ENCODE data around the gene WDFY4. TPM values are rescaled to one million over a fixed set of nuclear protein-coding genes. Genes with fewer than 3 reads are reported as not detected.

WDFY4 gene
- total RNA-seq, 2 donors from 2014 or later: 0.09 to 0.25 TPM

DNA sequence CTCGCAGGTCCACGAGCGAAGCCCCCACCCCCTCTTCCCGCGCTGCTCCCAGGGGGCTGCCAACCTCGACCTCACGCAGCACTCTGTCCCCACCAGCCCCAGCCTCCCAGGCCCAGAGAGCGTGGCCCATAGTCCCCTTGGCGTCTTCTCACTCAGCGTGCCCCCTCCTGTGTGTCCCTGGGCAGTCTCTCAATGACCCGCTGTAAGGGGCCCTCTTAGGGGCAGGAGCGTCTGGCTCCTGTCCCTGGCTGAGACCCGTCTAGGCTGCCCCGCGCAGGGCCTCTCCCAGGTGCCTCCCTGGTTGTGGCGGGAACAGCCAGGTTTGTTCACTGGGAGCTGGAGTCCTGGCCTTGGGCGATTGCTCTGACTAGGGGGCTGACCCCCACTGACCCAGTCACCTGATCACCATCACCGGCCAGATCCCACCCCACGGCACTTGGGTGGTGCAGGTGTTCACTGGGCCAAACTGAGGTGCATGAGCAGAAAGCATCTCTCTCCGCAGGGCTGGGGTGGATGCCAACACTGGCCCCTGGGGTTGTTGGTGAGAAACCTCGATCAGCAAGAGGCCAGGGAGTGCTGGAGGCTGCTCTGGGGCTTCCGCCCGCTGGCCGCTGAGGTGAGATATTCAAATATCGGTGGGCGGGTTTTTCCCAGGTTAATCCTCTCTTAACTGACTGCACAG, 12.6 kb upstream of the WDFY4 start:
- Mint-ChIP-seq H3K27ac (no peak overlapping the region), H3K36me3 (no peaks in the 10 kb centered on the region), H3K9me3 (no peaks in the 10 kb centered on the region)
- DNase-seq (ENCODE audit: low spot score in 2 of 2) (no peak), ATAC-seq (no peak)

DNA sequence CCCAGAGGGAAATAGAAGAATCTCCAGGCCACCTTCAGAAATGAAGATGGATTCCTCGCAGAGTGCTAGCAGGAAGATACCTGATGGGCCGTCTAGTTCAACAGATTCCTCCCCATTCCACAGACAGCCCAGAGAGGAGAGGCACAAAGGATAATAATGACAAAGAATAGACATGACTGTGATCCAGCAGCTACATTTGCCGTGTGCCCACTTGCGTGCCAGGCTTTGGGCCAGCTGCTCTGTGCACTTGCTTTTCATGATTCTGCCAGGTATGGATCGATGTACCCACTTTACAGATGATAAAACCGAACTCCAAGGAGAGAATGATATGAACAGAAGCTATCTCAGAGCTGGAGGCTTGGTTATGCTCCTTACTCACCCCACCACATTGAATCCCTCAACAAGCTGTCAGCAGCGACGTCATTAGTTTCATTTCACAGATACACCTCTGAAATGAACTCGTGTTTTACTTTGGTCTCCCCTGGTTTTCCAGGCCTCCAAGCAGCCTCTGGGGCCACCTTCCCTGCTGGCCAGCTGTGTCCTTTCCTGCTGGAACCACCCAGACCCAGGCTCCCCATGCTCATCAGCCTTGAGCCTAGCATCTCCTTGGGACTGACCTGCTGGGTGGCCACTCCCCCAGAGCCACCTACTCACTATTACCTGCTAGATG, 11.9 kb upstream of the WDFY4 start:
- H3K36me3 Mint-ChIP-seq: no peaks in the 10 kb centered on the region
- peaks cover under 1% of the 10 kb centered on the region in 2 donors for H3K9me3 Mint-ChIP-seq
- ATAC-seq (no peak), DNase-seq (ENCODE audit: low spot score in 2 of 2) (no peak)
- no peak overlapping the region for H3K27ac Mint-ChIP-seq

DNA sequence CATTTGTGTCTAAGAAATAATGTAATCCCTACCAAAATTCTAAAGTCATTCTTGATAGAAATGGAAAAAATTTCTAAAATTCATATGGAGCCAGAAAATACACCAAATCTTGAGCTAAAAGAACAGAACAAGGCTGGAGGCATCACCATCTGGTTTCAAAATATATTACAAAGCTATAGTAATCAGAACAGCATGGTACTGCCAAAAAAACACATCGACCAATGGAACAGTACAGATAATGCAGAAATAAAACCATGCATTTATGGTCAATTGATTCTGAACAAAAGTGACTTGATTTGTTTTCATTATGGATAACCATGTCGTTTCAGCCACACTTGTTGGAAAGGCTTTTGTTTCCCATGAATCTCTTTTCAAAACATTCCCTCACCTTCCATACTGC, 7.0 kb upstream of the WDFY4 start:
- no peak for ATAC-seq
- Mint-ChIP-seq H3K36me3 (no peaks in the 10 kb centered on the region), H3K9me3 (peaks cover 4% of the 10 kb centered on the region in 2 donors), H3K27ac (no peak overlapping the region)
- DNase-seq (ENCODE audit: low spot score in 2 of 2): no peak

DNA sequence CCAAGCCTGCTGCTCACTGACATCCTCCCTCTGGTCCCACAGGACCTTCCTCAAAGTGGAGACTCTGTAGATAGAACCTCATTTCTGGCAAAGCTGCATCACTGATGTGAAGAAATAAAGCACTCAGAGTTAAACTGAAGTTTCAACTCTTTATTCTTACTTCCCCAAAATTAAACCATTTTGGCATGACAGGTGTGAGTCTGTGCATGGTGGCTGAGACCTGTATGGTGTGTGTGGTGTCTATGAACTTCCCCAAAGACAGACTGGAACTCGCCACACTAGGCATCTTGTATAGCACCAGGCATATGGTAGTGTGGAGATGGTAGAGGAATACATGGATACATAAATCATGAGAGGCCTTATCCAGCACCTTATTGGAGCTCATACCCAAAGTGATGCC, 6.6 kb upstream of the WDFY4 start:
- ATAC-seq (no peak), DNase-seq (ENCODE audit: low spot score in 2 of 2) (no peak)
- Mint-ChIP-seq H3K27ac (no peak overlapping the region), H3K36me3 (no peaks in the 10 kb centered on the region), H3K9me3 (peaks cover 4% of the 10 kb centered on the region in 2 donors)

DNA sequence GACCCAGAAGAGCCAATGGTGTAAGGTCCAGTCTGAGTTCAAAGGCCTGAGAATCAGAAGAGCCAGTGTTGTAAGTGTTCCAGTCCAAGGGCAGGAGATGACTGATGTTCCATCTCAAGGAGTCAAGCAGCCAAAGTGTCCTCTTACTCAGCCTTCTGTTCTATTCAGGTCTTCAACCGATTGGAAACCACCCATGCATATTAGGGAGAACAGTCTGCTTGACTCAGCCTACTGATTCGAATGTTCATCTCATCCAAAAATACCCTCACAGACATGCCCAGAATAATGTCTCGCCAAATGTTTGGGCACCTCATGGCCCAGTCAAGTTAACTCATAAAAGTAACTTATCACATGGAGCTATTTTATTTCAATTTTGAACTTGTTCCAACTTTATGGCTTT, 2.9 kb upstream of the WDFY4 start:
- no peak for DNase-seq (ENCODE audit: low spot score in 2 of 2)
- no peaks in the 10 kb centered on the region for H3K36me3 Mint-ChIP-seq
- H3K27ac Mint-ChIP-seq: no peak overlapping the region
- no peak for ATAC-seq
- H3K9me3 Mint-ChIP-seq: peaks cover 4% of the 10 kb centered on the region in 2 donors

DNA sequence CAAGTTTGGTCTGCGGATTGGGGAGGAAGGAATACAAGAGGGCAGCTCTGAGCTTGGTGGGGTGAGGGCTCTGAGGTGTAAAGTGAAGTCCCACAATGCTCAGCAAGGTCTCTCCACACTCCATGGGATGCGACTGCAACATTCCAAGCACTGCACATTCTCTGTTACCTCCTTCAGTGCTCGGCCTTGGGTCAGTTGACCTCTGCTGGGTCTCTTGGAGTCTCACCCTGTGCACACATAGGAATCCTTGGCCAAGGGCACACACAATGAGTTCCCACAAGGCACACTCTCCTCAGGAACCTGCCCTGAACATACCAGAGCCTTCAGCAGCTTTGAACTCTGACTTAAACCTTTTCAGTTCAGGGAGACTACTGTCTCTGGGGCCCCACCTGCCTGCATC, 2.4 kb upstream of the WDFY4 start:
- Mint-ChIP-seq H3K36me3 (no peaks in the 10 kb centered on the region), H3K9me3 (peaks cover 4% of the 10 kb centered on the region in 2 donors)
- no peak for ATAC-seq

DNA sequence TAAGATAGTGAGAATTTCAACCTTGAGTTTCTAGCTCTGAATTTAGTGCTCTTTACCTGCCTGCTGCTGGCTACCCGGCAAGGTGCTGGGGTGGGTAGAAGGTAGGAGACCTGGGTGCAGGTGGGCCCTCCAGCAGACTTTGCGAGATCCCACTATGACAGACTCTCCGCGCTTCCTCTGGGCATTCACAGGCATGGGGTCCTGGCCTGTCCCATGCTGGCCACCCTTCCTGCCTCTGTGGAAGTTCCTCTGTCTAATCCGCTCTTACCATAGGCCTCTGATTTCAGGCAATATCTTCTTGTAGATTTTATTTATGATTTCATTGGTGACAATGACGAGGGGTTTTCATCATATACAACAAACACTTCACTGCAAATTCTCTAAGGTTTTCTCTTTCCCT, 1.2 kb upstream of the WDFY4 start:
- no peak for DNase-seq (ENCODE audit: low spot score in 2 of 2)
- Mint-ChIP-seq H3K27ac (no peak overlapping the region), H3K9me3 (no peaks in the 10 kb centered on the region), H3K36me3 (no peaks in the 10 kb centered on the region)
- no peak for ATAC-seq

More for the DNA sequence above, 2.4 kb upstream of the WDFY4 start:
- no peak for DNase-seq (ENCODE audit: low spot score in 2 of 2)
- H3K27ac Mint-ChIP-seq: no peak overlapping the region

DNA sequence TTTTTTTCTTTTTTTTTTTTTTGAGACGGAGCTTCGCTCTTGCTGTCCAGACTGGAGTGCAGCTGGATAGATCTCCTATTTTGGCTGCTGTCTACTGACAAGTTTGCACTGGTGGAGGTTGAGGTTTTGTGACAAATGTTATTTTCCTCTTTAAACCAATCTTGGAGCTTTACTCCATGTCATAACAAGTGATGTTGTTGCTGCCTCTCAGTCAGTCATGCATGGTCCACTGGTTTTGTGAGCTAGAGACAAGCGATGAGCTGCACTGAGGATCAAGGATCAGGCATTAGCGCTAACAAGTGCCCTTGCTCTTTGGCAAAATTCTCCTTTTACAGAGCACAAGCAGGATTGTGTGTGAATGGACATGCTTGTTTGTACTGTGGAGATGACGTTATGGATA, 805 bp upstream of the WDFY4 start:
- ATAC-seq (no peak), DNase-seq (ENCODE audit: low spot score in 2 of 2) (no peak)
- no peaks in the 10 kb centered on the region for H3K9me3 Mint-ChIP-seq
- H3K27ac Mint-ChIP-seq: no peak overlapping the region
- no peaks in the 10 kb centered on the region for H3K36me3 Mint-ChIP-seq

DNA sequence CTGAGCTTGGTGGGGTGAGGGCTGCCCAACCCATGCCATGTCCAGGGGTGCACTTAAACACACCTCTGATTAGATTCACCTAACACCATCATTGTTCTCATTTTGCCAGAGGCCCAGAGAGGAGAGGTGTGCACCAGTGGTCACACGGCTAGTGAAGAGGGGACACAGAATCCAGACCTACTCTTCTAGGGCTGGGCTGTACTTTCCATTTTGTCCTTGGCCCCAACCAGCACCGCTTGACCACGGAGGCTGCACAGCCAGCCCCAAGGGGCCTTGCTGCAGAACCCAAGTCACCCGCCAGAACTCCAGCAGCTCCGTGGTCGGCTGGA, 246 bp upstream of the WDFY4 start:
- H3K9me3 Mint-ChIP-seq: no peaks in the 10 kb centered on the region
- H3K27ac Mint-ChIP-seq: no peak overlapping the region
- no peak for ATAC-seq
- no peak for DNase-seq (ENCODE audit: low spot score in 2 of 2)
- no peaks in the 10 kb centered on the region for H3K36me3 Mint-ChIP-seq

DNA sequence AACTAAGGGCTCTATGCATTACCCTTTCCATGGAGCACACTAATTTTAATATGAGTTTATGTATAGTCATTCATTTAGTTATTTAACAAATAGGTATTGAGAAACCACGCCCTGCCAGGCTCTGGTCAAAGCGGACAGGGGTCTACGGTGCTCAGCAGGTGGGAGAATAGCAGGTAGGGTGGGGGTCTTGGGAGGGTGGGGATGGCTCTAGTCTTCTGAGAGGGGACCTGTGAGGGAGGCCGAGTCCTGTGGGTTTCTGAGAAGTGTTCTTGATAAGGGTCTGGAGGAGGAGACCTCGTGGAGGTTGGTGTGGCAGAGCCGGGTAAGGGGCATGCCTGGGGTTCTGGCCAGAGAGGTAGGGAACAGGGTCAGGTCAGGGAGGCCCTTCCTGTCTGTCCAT, 1.1 kb downstream of the WDFY4 start:
- Mint-ChIP-seq H3K9me3 (no peaks in the 10 kb centered on the region), H3K27ac (no peak overlapping the region), H3K36me3 (no peaks in the 10 kb centered on the region)
- ATAC-seq (no peak), DNase-seq (ENCODE audit: low spot score in 2 of 2) (no peak)

DNA sequence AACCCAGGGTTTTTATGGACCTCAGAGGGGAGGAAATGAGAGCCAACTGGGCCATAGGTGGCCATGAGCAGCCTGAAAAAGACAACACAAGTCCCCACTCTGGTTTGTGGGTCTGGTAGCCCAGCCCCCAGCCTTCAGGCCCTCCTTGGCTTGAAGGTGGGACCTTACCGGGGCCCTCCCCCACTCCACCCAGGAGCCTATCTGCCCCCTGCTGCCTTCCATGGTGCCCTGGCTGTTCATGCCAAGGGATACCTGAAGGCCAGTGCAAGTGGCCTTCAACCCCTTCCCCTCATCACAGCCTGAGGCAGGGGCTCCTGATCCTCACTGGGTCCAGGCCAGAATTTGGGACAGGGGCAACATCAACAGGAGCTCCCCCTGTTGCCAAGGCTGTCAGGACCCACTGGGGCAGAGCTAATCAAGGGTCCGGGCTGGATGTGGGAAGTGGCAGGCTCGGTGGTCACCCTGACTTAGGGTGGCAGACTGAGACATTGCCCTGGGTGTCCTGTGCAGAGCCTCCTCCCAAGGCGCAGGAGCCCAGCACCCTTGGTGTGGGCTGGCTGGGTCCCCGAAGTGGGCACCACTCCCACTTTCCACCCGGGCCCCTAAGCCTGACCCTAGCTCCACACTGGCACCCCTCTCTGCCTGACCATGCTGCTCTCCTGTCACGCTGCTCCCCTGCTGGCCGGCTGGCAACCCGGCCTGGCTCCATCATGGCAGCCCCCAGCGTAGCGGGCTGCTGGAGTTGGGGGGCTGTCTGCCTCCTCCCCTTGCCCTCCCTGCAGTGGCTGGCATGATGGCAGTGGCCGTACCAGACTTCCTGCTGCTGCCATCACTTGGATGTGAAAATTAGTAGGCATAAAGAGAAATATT, 6.4 kb downstream of the WDFY4 start:
- DNase-seq (ENCODE audit: low spot score in 2 of 2) (no peak), ATAC-seq (no peak)
- Mint-ChIP-seq H3K27ac (no peak overlapping the region), H3K9me3 (no peaks in the 10 kb centered on the region), H3K36me3 (no peaks in the 10 kb centered on the region)

DNA sequence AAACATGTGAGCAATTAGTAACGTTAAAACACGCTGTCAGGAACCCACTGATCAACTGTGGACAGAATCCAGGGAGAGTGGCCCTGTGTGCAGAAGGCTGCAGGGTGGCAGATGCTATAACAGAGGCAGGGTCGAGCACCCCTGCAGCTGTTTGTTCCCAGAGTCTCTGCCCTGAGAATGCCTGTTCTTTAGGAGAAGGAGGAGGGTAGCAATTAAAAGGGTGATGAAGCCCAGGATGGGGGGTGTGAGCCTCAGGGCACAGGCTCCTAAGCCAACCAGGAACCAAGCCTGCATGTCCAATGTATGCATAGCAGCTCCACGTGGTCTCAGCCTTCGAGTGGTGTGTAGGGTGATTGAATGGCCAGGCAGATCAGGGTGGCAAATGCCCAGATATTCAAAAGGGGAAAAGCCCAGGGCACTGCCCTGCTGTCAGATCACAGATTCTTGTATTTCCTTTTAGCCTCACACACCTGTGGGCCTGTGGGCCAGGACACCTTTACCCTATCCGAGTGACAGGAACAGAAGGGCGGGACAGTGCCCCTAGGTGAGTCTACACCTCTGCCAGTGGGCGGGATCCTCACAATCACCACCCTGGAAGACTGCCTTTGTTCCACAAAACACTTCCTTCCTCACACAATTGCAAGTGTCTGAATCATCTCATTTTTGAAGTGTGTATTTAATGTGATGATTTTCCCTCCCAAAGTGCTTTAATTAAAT, 7.3 kb downstream of the WDFY4 start:
- ATAC-seq (no peak), DNase-seq (ENCODE audit: low spot score in 2 of 2) (no peak)
- no peak overlapping the region for H3K27ac Mint-ChIP-seq
- H3K9me3 Mint-ChIP-seq: no peaks in the 10 kb centered on the region
- no peaks in the 10 kb centered on the region for H3K36me3 Mint-ChIP-seq

DNA sequence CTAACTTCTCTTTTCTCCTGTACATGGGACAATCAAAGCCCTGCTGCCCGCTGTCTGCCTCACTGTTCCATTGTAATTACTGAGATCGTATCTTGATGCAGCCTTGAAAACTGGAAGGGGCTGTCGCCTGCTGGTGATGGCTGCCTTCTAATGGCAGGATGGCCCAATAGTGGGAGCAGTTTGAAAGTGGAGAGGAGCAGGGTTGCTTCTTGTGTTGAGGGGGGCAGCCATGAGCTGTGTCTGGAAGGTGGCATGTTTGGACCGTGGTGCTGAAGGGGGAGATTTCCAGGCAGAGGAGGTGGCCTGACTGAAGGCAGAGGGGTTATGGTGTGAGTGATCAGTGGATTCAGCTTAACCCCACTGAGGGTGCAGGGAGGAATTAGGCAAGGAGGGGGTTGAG, 8.1 kb downstream of the WDFY4 start:
- no peak for DNase-seq (ENCODE audit: low spot score in 2 of 2)
- ATAC-seq: no peak
- no peak overlapping the region for H3K27ac Mint-ChIP-seq
- no peaks in the 10 kb centered on the region for H3K9me3 Mint-ChIP-seq
- no peaks in the 10 kb centered on the region for H3K36me3 Mint-ChIP-seq

DNA sequence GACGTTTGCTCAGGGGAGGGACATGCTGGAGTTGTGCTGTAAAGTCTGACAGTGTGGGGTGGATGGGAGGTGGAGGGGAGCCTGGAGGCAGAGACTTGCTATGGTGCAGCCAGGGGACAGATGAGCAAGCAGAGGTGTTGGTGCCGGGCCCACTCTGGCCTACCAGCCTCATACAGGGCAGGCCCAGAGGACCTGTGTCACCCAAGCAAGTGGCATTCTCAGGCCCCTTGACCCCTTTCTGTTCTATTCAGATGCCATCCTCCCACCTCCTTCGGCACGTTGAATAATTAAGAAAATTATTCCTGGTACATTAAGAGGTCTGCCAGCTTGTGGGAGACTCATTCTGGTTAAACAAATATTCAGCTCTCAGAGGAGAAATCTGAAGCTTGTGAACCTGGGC, 8.5 kb downstream of the WDFY4 start:
- H3K9me3 Mint-ChIP-seq: no peaks in the 10 kb centered on the region
- no peak for ATAC-seq
- H3K27ac Mint-ChIP-seq: no peak overlapping the region
- H3K36me3 Mint-ChIP-seq: no peaks in the 10 kb centered on the region
- no peak for DNase-seq (ENCODE audit: low spot score in 2 of 2)

DNA sequence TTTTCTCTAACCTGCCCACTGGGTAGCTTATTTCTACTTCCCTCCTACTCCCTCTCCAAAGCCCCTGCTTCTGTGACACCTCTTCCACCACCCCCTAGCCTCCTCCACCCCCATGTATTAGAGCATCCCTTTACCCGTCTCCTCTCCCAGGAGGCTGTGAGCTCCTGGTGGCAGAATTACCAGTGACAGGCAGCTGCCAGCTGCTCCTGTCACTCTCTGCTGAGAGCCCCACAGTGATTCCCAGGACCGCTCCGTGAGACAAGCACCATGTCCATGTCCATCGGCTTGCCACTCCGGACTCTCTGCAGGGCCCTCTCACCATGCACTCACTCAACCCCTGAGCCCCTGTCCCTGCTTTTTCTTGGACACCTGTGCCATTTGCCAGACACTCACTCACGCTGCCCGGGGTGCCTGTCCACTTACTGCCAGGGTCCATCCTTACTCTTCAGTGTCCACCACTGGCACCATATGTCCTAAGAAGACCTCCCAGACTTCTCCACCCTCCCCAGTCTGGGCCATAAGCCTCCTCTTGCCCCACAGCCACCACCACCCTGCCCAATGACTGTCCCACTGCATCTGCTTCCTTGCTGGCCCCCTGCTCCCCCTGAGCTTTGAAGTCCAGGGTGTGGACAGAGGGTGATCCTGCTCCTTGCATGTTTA, 9.8 kb downstream of the WDFY4 start:
- H3K27ac Mint-ChIP-seq: no peak overlapping the region

DNA sequence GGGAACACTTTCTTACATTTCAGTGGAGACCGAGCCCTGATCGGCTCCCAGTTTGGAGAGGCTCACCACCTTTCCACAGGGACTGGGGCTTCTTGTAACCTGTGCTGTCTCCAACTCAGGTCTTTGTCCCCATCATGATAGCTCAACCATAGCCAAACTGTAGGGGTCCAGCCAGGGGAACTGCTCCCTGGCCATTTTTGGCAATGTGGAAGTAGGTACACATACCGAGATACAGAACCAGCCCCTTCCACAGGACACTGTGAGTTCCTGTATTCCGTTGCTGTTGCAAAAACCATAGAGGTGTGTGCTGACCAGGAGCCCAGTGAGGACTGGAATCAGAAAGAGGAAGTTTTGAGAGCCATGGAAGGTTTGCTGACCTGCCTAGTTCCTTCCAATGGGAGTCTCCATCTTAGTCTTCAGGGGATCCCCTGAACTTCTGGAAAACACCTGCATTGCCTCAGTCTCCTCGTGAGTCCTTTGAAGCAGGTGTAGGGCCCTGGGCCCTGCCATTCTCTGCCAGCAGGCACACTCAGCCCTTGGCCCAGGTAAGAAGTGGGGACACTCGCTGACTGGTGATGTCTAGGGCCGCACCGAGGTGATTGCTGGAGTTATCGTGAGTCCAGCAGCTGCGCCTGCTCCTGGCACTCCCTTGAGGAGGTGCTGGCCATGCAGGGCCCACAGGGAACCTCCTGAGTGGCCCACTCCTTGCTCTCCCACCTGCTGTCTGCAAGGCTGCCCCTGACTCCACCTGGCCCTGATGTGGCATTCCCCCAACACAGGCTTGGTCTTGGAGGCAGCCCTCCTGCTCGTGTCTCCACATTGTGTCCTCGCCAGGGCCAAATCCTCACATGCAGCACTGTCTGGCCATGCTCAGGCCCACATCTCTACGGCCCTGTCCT, 11.2 kb downstream of the WDFY4 start:
- Mint-ChIP-seq H3K27ac (no peak overlapping the region), H3K9me3 (no peaks in the 10 kb centered on the region), H3K36me3 (no peaks in the 10 kb centered on the region)
- ATAC-seq (no peak), DNase-seq (ENCODE audit: low spot score in 2 of 2) (no peak)

More for the DNA sequence above, 9.8 kb downstream of the WDFY4 start:
- ATAC-seq: no peak
- Mint-ChIP-seq H3K36me3 (no peaks in the 10 kb centered on the region), H3K9me3 (no peaks in the 10 kb centered on the region)
- DNase-seq (ENCODE audit: low spot score in 2 of 2): no peak
